ENCODE results near the gene CEP104.

CEP104 gene

DNA sequence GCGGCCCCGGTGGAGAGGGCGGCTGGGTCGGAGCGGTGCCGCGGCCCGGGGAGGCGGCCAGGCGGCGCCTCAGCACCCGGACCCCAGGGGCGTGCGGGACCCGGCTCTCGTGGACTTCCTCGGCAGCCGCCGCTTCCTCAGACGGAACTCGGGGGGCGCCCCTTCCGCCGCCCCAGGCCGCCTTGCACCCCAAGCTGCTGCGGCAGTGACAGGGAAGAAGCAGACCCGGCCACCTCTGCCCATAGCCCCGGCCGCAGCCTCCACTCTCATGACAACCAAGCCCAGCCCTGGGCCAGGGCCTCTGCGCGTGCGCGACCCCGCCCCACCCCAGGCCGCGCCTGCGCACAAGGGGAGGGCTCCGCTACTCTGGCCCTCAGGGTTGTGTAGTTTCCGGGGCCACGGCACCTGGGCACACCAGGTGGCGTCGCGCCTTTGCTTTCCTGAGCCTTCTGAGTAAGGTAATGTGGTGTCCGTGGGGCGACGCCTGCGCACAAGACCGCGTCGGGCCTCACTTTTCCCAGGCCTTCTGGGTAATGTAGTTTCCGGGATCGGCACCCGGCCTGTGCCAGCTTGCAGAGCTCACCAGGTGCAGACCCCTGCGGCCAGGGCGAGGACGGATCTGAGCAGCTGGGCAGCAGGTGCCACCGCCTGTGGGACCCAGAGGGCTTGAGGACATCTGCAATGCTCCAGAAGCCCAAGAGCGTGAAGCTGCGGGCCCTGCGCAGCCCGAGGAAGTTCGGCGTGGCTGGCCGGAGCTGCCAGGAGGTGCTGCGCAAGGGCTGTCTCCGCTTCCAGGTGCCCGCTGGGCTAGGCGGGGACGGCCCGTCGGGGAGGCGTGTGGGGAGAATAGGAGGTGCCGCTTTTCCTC is at the start of gene CEP104, which contains the start of gene DFFB:
TSS of gene CEP104 (minus strand) at position 289 of the 868 bp plus-strand sequence. CDS start 4,804 bp downstream, outside the sequence.
TSS of gene DFFB (plus strand) at position 554 of the 868 bp plus-strand sequence. CDS start at position 682, 128 bp downstream.
- peak; percentile 100 for DNase-seq (ENCODE audit: low spot score)

DNA sequence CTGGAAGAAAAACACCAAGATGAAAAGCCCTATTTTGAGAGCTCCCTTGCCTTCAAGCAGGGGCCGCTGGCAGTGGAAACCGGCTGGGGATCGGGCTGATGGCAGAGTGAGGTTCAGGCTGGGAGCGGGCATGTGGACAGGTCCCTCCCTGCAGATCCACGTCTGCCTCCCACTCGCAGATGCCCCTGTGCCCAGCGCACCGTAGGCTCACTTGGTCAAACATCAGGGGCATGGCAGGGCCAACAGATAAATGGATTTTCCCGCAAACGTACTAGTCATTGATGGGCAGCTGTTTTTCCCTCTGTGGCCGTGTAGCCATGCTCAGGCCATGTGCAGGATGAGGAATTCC is 49.6 kb upstream of the CEP104 start:
- DNase-seq (ENCODE audit: low spot score) = no peak

DNA sequence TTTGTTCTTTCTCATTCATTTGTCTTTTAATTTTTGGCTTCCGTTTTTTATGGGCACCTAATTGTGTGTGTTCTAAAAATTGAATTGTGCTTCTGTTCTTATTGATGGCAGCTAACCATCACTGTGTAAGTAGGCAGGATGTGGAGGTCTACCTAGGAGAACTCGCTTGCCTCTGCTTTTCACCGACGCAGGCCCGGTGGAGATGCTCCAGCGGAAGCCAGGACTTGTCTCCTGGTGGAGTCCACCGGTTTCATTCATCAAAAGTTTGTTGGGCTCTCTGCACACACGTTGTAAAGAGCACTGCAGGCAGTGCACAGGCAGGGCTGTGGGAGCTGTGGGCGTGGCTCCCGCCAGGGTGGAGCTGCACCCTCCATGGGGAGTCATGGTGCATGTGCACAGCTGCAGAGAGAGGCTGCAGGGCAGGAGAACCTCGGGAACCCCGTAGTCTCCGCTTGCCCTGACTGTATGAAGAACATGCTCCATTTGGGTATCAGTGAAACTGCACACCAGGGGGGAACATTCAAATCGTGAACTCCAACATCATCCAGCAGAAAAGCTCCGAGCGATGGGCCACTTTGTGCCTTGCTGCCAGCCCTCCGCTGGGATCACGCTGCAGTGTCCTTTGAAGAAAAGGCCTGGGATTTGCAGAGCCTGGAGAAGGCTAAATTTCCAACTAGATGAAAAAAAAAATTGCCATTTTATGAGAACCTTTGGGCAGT is 49.1 kb upstream of the CEP104 start:
- no peak for DNase-seq (ENCODE audit: low spot score)

DNA sequence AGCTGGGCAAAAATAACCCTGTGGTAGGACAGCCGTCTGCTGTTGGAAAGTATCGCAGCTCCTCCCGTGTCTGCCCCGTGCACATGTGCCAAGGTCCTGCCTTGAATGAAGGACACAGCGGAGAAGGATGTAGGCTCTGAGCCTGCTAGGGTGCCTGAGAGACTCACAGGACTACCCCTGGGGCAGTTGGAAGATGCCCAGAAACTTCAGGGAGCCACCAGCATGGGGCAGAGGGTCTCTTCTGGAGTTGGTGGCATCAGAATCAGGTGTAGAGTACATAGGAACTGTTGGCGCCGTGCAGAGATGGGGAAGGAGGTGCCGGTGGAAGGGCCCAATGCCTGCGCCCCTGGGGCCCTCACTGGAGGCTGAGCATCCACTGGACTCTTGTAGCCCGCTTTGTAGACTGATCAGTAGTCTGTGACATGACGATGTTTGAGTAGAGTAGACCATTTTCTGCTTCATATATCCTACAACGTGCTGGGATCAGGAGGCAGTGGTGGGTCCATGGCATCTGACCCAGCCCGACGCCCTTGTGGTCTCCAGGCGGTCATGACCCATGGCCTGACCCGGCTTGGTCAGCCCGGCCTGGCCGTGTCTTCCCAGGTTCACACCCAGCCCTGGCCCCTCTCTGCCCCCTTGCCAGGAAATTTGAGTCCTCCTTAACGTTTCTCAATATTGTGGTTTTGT is 48.4 kb upstream of the CEP104 start:
- DNase-seq (ENCODE audit: low spot score) = no peak

DNA sequence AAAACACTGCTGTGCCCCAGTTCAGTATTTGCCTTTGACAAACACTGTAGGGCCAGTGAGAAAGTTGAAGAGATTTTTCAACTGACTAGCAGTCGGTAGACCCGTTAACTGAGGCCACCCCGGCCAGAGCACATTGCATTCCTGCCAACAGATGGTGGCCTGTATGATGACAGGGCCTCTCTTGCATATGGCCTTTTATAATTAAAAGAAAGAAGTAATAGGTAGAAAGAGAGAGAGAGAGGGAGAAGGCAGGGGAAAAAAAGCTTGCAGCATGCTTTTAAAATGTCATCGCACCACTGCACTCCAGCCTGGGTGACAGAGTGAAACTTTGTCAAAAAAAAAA is 47.8 kb upstream of the CEP104 start:
- DNase-seq (ENCODE audit: low spot score) = no peak

DNA sequence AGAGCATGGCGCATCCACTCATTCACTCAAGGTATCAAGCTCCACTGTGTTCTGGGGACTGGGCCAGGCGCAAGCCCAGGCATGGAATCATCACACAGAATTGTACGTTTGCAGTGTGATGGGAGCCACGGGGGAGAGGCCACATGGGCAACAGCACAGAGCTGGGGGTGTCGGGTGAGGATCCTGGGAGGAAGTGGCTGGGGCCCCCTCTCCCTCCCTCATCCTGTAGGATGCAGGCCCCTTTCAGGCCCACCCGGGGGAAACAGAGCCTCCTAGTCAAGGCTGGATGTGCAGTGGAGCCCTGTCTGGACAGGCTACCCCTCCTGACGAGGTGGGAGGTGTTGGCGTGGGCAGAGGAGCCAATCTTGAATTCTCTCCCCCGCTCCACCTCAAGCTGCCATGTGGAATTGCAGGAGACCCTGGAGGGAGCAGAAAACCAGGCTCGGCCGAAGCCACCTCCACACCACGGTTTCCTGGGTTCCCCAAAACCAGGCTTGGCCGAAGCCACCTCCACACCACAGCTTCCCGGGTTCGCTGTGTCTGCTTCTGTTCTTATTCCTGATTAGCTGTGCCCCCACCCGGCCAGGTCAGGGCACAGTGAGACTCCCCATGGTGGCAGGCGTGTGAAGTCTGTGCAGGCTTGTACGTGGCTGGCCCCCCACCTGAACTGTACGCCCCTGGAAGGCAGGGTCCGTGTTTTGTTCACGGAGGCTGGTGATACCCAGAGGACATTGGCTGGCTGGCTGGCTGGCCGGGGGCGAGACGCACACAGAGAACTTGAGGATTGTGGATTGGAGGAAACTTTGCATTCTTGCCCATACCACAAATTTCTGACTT is 47.2 kb upstream of the CEP104 start:
- DNase-seq (ENCODE audit: low spot score) = no peak

DNA sequence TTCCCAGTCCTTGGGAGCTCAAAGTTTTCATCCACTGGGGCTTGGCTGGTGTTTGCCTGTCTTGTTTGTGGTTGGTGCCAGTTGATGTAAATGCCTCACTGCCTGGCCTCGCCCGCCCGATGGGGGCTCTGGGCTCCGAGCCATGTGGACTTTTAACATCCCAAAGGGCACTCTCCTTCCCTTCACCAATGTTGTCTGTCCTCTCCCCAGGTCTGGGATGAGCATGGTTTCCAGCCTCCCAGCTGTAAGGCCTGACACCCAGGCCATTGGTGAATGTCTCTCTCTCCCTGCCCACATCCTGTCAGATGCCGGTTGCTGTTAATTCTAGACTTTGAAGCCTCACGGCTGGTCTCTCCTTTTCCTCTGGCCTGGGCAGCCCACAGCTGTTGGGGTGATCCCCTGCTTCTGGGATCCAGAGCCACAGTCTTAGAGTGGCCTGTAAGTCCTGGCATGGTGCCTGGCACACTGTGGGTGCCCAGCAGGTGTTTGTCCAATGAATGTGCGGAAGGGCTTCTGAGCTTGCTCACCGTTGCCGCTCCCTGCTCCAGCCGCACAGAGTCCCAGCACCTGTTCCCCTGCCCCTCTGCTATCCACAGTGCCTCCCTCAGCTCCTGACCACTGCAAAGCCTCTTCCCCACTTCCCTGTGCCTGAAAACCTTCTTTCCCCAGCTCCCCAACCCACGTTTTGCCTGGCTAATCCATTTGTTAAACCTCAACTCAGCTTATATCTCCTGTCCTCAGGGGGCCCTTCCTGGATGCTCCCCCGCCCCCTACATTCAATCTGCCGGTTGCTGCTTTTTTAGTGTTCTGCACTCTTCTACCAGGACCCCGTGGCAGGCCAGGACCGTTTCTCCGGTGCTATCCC is 46.4 kb upstream of the CEP104 start:
- no peak for DNase-seq (ENCODE audit: low spot score)

DNA sequence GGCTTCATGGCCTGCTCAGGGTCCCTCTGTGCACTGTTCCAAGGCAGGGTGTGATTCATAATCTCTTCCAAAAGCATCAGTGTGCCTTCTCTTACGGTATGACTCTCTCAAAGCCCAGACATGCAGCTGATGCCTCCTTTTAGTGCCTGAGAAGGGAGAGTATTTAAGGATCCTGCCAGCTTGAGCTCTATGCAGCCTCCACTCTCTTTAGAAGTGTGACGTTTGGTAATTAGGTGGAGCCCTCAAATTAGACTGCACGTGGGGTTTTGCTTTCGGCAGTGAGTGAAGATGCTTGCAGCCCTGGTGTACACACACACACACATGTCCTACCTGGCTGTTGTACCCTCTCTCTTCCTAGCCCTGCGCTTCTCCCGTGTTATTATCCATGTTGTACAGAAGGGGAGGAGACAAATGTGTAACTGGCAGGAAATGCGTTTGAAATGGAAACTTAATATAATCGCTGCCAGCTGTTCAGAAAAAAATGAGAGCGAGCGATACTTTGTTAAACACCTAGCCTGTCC is 45.6 kb upstream of the CEP104 start:
- no peak for DNase-seq (ENCODE audit: low spot score)

DNA sequence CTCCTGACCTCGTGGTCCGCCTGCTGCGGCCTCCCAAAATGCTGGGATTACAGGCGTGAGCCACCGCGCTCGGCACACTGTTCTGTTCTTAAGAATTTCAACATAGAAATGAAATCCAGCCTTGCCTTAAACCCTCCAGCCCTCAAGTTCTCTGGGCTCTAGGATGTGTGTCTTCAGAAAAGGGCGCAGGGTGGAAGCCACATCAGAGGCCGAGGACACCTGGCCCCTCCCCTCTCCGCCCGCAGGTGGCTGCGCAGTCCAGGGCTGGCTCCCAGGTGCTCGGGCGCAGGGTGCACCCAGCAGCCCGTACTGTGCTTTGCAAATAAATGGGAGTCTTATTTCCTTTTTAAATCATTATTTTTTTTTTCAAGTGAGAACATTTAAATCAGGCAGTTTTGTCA is 45.1 kb upstream of the CEP104 start:
- DNase-seq (ENCODE audit: low spot score) = no peak

DNA sequence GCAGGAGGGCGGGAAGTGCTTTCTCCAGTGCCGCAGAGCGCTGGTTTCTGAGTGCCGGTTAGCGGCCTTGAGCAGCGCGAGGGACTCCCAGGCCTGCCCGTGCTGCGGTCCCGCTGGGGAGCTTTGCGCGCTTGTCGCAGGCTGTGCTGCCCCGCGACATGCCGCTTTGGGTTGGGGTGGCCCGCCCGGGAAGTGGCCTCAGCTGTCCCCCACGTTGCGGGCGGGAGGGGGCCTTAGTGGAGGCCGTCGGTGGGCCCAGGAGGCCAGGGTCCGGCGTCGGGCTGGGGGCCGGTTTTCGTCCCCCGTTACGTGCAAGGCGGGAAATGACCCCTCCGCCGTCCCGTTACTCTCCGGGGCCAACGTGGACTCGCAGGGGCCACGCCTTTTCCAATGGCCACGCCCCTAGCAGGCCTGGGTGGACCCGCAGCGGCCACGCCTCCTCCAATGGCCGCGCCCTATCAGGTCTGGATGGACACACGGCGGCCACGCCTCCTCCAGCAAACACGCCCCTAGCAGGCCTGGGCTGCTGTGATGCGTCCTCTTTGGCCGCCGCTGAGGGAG is 44.0 kb upstream of the CEP104 start:
- peak; percentile 96 for DNase-seq (ENCODE audit: low spot score)

DNA sequence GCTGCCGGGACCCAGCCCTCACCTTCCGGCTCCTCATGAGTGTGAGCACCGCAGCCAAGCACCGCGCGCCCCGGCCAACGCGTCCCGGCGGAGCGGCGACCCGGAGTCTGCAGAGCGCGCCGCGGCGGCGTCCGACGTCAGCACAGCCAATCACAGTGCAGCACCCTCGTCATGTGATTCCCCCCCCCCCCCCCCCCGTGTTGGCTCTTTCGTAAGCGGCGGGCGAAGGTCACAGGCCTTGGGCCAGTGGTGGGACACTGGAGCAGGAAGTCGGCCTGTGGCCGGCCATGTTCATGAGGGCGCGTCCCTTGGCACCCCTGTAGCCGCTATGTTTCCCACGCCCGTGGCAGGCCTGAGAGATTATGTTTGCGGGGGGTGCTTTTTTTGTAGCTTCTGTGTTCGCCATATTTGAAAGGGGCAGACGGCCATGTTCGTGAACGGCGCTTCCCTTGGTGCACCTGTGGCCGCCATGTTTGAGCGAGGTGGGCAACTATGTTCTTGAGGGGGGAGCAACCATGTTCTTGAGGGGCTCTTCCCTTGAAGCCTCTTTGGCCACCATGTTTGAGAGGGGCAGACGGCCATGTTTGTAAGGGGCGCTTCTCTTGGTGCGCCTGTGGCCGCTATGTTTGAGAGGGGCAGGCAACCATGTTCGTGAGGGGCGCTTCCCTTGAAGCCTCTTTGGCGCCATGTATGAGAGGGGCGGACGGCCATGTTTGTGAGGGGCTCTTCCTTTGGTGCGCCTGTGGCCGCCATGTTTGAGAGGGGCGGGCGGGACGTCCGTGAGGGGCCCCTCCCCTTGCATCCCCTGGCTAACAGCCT is 43.3 kb upstream of the CEP104 start, which contains the start of gene C1orf174:
TSS of gene C1orf174 (minus strand) at position 123 of the 819 bp plus-strand sequence. CDS start at position 37, 86 bp downstream.
- DNase-seq (ENCODE audit: low spot score) = peak; percentile 97

DNA sequence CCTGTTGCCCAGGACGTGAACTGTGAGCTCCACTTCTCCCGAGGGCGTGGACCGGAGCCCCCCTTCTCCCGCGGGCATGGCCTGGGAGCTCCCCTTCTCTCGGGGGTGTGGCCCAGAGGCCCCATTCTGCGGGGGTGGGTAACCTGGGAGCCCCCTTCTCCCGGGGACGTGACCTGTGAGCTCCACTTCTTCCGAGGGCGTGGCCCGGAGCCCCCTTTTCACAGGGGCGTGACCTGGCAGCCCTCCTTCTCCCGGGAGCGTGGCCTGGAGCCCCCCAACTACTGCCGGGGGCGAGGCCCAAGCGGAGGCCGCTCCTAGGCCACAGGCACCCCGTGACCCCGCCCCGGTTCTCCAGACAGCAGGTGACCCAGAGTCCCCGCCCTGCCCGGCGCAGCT is 42.7 kb upstream of the CEP104 start:
- DNase-seq (ENCODE audit: low spot score) = peak; percentile 67

DNA sequence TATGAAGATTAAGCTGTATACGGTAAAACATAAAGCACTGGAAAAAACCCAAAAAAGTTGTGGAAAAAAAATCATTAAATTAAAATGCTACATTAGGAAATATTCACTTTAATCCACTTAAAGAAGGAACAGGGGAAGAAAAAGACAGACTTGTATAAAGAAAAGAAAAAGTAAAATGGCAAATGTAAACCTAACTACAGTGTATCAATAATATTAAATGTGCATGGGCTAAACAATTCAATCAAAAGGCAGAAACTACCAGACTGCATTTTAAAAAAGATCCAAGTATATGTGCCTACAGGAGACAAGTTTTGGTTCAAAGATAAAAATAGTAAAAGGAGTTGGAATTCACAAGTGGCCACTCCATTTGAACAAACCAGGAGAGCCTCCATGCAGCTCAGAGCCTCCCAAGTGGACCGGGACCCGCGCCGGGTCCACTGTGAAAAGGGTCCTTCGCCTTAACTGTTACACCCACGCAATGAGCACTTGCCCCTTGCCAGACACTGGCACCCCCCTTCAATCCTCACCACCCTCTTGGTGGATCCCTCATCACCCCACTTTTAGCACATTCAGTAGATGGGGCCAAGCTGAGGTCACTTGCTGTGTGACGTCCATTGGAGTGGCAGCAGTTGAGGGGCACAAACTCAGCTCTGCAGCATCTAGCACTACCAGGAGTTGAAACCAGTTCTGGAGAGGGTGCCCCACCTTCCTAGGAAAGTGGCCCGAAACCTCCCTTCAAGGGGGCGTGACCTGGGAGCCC is 42.2 kb upstream of the CEP104 start:
- DNase-seq (ENCODE audit: low spot score) = no peak

DNA sequence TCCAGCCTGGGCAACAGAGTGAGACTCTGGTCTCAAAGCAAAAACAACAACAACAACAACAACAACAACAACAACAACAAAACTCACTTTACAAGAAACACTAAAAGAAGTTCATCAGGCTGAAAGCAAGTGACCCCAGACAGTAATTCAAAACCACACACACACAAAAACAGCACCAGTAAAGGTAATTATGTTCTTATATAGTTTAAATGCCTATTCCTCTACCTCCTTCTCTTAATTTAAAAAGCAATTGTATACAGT is 41.4 kb upstream of the CEP104 start:
- no peak for DNase-seq (ENCODE audit: low spot score)

DNA sequence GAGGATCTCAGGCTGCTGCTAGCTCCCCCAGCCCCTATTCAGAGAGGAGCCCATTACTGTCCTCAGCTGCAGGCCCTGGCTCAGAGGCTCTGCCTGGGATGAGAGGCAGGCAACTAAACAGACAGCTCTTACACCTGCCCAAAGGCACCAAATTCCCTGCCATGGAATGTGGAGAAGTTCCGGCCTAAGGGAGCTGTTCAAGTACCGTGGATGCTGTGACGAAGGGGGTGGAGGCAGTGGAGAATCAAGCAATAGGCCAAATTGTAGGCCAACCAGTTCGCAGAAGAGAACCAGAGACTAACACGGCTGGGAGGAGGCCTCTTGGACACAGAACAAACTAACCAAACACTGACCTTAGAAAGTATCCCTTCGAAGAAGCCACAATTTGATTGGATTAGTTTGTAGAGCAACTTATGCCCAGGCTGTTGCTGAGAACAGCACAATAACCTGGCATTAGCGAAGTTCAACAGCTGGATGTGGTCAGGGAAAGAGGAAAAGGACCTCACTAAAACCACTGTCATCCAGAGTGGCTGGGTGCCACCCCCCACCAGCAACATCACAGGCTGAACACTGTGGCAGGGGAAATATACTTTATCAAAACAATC is 39.5 kb upstream of the CEP104 start:
- no peak for DNase-seq (ENCODE audit: low spot score)

DNA sequence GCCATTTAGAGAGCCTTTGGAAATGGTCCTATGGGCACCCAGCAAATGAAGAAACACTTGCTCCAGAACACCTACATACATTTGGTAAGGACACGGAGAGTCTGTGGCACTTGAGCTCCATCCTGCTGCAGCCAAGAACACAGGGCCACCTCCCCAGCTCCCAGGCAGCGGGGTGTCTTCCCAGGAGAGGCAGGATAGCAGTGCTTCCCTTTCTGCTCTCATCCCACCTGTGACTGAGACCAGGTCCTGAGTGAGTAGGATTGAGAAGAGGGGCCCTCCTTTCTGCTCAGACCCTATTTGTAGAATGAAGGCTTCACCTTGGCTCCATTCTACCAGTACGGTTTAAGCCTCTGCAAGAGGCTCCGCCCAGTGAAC is 38.9 kb upstream of the CEP104 start:
- DNase-seq (ENCODE audit: low spot score) = no peak

DNA sequence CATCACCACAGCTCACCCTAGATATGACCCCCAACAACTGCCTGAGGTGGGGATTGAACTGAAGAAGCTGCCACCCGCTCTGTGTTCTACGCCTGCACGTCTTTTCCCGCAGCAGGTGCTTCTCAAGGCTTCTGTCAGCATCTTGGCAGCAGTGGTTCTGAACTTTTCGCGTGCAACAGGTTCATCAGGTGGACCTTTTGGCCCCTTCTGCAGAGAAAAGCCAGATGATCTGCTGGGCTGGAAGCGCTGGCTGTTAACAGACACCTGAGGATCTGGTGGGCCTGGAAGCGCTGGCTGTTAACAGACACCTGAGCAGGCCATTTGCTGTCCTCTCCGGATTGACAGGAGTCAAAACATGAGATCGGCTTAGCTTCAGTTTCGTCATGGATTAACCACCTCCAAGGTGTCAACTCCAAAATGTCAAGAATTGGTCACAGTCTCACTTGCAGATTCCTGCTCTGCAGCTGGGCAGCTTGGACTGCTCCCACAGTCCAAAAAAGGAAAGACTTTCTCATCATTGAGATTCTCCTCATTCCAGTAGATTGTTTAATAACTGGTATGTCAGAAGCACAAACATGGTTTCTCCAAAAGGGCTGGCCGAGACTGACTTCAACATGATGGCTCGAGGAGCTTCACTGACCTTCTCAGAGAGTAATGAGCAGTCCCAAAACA is 38.4 kb upstream of the CEP104 start:
- DNase-seq (ENCODE audit: low spot score) = no peak

Measured in iPS-NIHi11 (cell line).